Thoracic aorta (tissue), 2 donors: ENCODE measurements around the gene KCNAB1. TPM values are rescaled to one million over a fixed set of nuclear protein-coding genes. Genes with fewer than 3 reads are reported as not detected.

Source experiments
- ATAC-seq: fragments of 150-250 bp; one replicate; pipeline ENCODE4 v1.8.0; 2017; ENCODE audit warnings: low read depth; ENCODE audit not compliant: insufficient number of reproducible peaks, low FRiP score
- DNase-seq: peaks from one replicate; pipeline ENCODE4 v3.0.0-alpha.2; 2020; ENCODE audit warnings: low spot score
- H3K27ac ChIP-seq, 2 donors: fragments of 200-600 bp; sonication (generic); 1 replicate in 1 of 2; 2 replicates in 1 of 2; pipeline ENCODE4 v1.5.1; 2016; ENCODE audit warnings: mild to moderate bottlenecking in 2 of 2, moderate library complexity in 2 of 2
- H3K27me3 ChIP-seq: fragments of 200-600 bp; sonication (generic); replicated peaks from 2 replicates; pipeline ENCODE4 v1.6.0; 2016; ENCODE audit warnings: mild to moderate bottlenecking; ENCODE audit not compliant: insufficient read depth
- H3K36me3 ChIP-seq: fragments of 200-600 bp; sonication (generic); one replicate; pipeline ENCODE4 v1.5.1; 2016
- H3K4me1 ChIP-seq, 2 donors: fragments of 200-600 bp; sonication (generic); 1 replicate in 1 of 2; 2 replicates in 1 of 2; pipeline versions ENCODE4 v1.5.1 to v1.6.0; 2016; ENCODE audit warnings: low read depth in 2 of 2, mild to moderate bottlenecking in 1 of 2; ENCODE audit not compliant: control insufficient read depth in 1 of 2
- H3K4me3 ChIP-seq: fragments of 200-600 bp; sonication (generic); 2 replicates; pipeline ENCODE4 v1.5.1; 2016; ENCODE audit warnings: mild to moderate bottlenecking
- H3K9me3 ChIP-seq: fragments of 200-600 bp; sonication (generic); 2 replicates; pipeline ENCODE4 v1.5.1; 2016
- CTCF ChIP-seq: fragments of 200-600 bp; sonication (generic); IDR thresholded peaks from one replicate; pipeline ENCODE4 v1.5.1; 2019; ENCODE audit warnings: antibody characterized with exemption
- total RNA-seq, 2 donors: library from RNA; depleted of rRNA; stranded (reverse); fragments of >200 nt; gene quantifications; one replicate each; pipeline versions ENCODE4 v1.1.0 to v1.2.3, GENCODE V29; 2016

Gene KCNAB1
- total RNA-seq, 2 donors from 2014 or later, result 12.2 to 14.2 TPM

GRCh38 chr3:156246961-156247725 lies 126.8 kb downstream of the KCNAB1 start:
- TF ChIP-seq CTCF, result no peak
- ATAC-seq (no peak), DNase-seq (no peak)
- no peaks in the 10 kb centered on the region for H3K27me3 ChIP-seq
- no peak overlapping the region for H3K27ac ChIP-seq
- H3K4me1 ChIP-seq, result no peaks in the 10 kb centered on the region
- no peaks in the 10 kb centered on the region for H3K9me3 ChIP-seq
- H3K4me3 ChIP-seq, result no peak overlapping the region
- no peaks in the 10 kb centered on the region for H3K36me3 ChIP-seq

- Histone ChIP-seq H3K27me3 (no peaks in the 10 kb centered on the region), H3K4me1 (peaks cover 0 to 18% of the 10 kb centered on the region in 2 donors), H3K4me3 (no peak overlapping the region), H3K36me3 (no peaks in the 10 kb centered on the region), H3K27ac (no peak overlapping the region), H3K9me3 (no peaks in the 10 kb centered on the region)
- no peak for DNase-seq
- ATAC-seq, result no peak
- TF ChIP-seq CTCF, result no peak
Measured at GRCh38 chr3:156250550-156250949, 130.2 kb downstream of the KCNAB1 start.

GRCh38 chr3:156251424-156251823 lies 131.0 kb downstream of the KCNAB1 start:
- no peaks in the 10 kb centered on the region for H3K36me3 ChIP-seq
- DNase-seq, result no peak
- no peak for TF ChIP-seq CTCF
- H3K9me3 ChIP-seq, result no peaks in the 10 kb centered on the region
- H3K4me1 ChIP-seq, result peaks cover 0 to 18% of the 10 kb centered on the region in 2 donors
- no peak overlapping the region for H3K27ac ChIP-seq
- ATAC-seq, result no peak
- H3K27me3 ChIP-seq, result no peaks in the 10 kb centered on the region
- no peak overlapping the region for H3K4me3 ChIP-seq

- H3K27ac ChIP-seq, result no peak overlapping the region
- no peaks in the 10 kb centered on the region for H3K9me3 ChIP-seq
- no peak for TF ChIP-seq CTCF
- no peak overlapping the region for H3K4me3 ChIP-seq
- DNase-seq, result no peak
- H3K36me3 ChIP-seq, result no peaks in the 10 kb centered on the region
- H3K4me1 ChIP-seq, result peaks cover 0 to 18% of the 10 kb centered on the region in 2 donors
- no peak for ATAC-seq
- H3K27me3 ChIP-seq, result no peaks in the 10 kb centered on the region
Measured at GRCh38 chr3:156252656-156253055, 132.3 kb downstream of the KCNAB1 start.

- no peaks in the 10 kb centered on the region for H3K36me3 ChIP-seq
- no peak for DNase-seq
- H3K27ac ChIP-seq, result no peak overlapping the region
Measured at GRCh38 chr3:156253150-156253549, 132.8 kb downstream of the KCNAB1 start.

More at GRCh38 chr3:156253150-156253549, 132.8 kb downstream of the KCNAB1 start:
- Histone ChIP-seq H3K9me3 (no peaks in the 10 kb centered on the region), H3K27me3 (no peaks in the 10 kb centered on the region), H3K4me1 (peaks cover 0 to 20% of the 10 kb centered on the region in 2 donors), H3K4me3 (no peak overlapping the region)
- ATAC-seq, result no peak
- TF ChIP-seq CTCF, result no peak
